Hematopoietic multipotent progenitor cell (in vitro differentiated cells): Measurements from ENCODE around the gene TTF2. TPM values are rescaled to one million over a fixed set of nuclear protein-coding genes. Genes with fewer than 3 reads are reported as not detected.
"Not testable (repeated sequence)": the region's sequence is repeated elsewhere in the genome, so short reads cannot be mapped to it uniquely, and the experiment has no call there.

ENCODE experiments used
- DNase-seq, 3 donors: peaks; one replicate each; pipeline ENCODE4 v3.0.0-alpha.2; 2011 to 2015; ENCODE audit warnings: low read depth in 2 of 3, low spot score in 2 of 3
- small RNA-seq: library from RNA; depleted of rRNA; stranded (forward); fragments of <200 nt; gene quantifications from one replicate; pipeline ENCODE3, GENCODE V24; 2012
- total RNA-seq: library from RNA; depleted of rRNA; stranded (reverse); fragments of >200 nt; gene quantifications from one replicate; pipeline ENCODE4 v1.2.3, GENCODE V29; 2012

TTF2 gene
- total RNA-seq, 1 donor: 18.9 TPM

- DNase-seq: no peak
Observed at GRCh38 chr1:117146575-117147340, 86.6 kb downstream of the TTF2 start.

- no peak for DNase-seq
Observed at GRCh38 chr1:117147341-117147831, 87.3 kb downstream of the TTF2 start.

- DNase-seq: no peak
Observed at GRCh38 chr1:117147856-117148588, 87.9 kb downstream of the TTF2 start.

GRCh38 chr1:117150316-117150715 lies 90.2 kb downstream of the TTF2 start:
- no peak for DNase-seq

- DNase-seq: not testable (repeated sequence)
Observed at GRCh38 chr1:117151305-117151704, 91.2 kb downstream of the TTF2 start.

Small RNA genes lying within 50 kb of the gene (small RNA-seq; reads per million reads assigned to genes)
- 30.5 reads per million, percentile 95 among the genes with 10 or more reads in this experiment for gene MIR942

Other genes starting within 250 kb of the TTF2 start
- 0.27 TPM for gene PTGFRN, start 150.4 kb upstream of the TTF2 start, total RNA-seq
- 0.27 TPM for gene CD101, start 58.6 kb upstream of the TTF2 start, total RNA-seq
- gene TRIM45, start 61.4 kb downstream of the TTF2 start, total RNA-seq: 7.0 TPM
- gene VTCN1, start 150.6 kb downstream of the TTF2 start, total RNA-seq: not detected